Small intestine (tissue), 7 donors: ENCODE measurements around the gene KIAA1586. TPM values are rescaled to one million over a fixed set of nuclear protein-coding genes. Genes with fewer than 3 reads are reported as not detected.

ENCODE experiments used
- DNase-seq, 2 donors: peaks; one replicate each; pipeline versions ENCODE4 v3.0.0 to v3.0.0-alpha.2; 2013
- FAIRE-seq: peaks from 2 replicates; lab custom pipeline; 2012; peaks lifted over from hg19 to GRCh38; lab: Jason Lieb, UNC
- H3K27ac ChIP-seq, 3 donors: one replicate each; pipeline ENCODE4 v1.5.1; 2013; ENCODE audit warnings: low read length in 2 of 3, mild to moderate bottlenecking in 2 of 3, control low read depth in 1 of 3, inconsistent platforms in 1 of 3, low read depth in 1 of 3, moderate library complexity in 1 of 3
- H3K27me3 ChIP-seq, 3 donors: one replicate each; pipeline ENCODE4 v1.6.1; 2013; ENCODE audit warnings: low read length in 3 of 3, inconsistent platforms in 1 of 3; ENCODE audit not compliant: control insufficient read depth in 3 of 3, insufficient read depth in 3 of 3
- H3K36me3 ChIP-seq, 3 donors: one replicate each; pipeline ENCODE4 v1.6.1; 2013; ENCODE audit warnings: low read length in 3 of 3, inconsistent platforms in 1 of 3, low read depth in 1 of 3, mild to moderate bottlenecking in 1 of 3, moderate library complexity in 1 of 3; ENCODE audit not compliant: control insufficient read depth in 3 of 3, insufficient read depth in 2 of 3
- H3K4me1 ChIP-seq, 3 donors: one replicate each; pipeline ENCODE4 v1.6.1; 2013; ENCODE audit warnings: low read length in 2 of 3, inconsistent platforms in 1 of 3, low read depth in 1 of 3, mild to moderate bottlenecking in 1 of 3, moderate library complexity in 1 of 3; ENCODE audit not compliant: control insufficient read depth in 3 of 3, insufficient read depth in 2 of 3
- H3K4me3 ChIP-seq, 3 donors: one replicate each; pipeline ENCODE4 v1.5.1; 2013; ENCODE audit warnings: low read length in 3 of 3, control low read depth in 1 of 3, inconsistent platforms in 1 of 3, low read depth in 1 of 3, mild to moderate bottlenecking in 1 of 3, moderate library complexity in 1 of 3
- H3K9me3 ChIP-seq, 2 donors: one replicate each; pipeline ENCODE4 v1.6.1; 2013; ENCODE audit warnings: low read depth in 1 of 2, low read length in 1 of 2; ENCODE audit not compliant: control insufficient read depth in 2 of 2, insufficient read depth in 1 of 2
- WGBS, 3 donors: extraction: QIAGEN DNeasy Blood & Tissue Kit; methylation state at CpG; one replicate each; pipeline ENCODE4 v1.1.7; 2013; 5-methylcytosine and 5-hydroxymethylcytosine counted together
- polyA plus RNA-seq, 4 donors: library from polyadenylated mRNA; stranded (reverse) in 3 of 4; unstranded in 1 of 4; fragments of 200-250 nt in 3 of 4; fragments of 120-200 nt in 1 of 4; gene quantifications; one replicate each; pipeline versions ENCODE4 v1.2.1 to v1.2.3, GENCODE V29; 2013
- donor health status: healthy with polysubstance abuse.
- donor health status: control.
- donor health status: control.
- donor health status: Bipolar disorder and iron deficiency.
- donor health status: healthy.

Gene KIAA1586
- polyA plus RNA-seq, 4 donors: 1.6 to 12.2 (median 2.4) TPM

DNA sequence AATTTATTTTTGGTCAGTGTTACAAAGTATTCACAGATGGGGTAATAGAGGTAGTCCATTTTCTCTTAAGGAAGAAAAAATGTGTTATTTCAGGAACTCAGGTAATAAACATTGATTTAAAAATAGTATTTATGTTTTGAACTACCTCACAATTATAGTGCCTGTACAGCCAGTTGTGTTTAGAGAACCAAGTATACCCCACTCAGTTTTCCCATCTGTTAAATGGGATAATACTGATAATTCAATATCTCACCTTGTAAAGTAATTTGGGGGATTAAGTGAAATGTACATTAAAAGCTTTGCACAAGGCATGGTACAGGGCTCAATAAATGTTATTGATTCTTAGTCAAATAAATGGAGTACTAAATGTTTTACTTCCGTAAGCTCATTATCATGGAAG is 48.2 kb downstream of the KIAA1586 start:
- peaks cover 0 to 8% (median 6%) of the 10 kb centered on the region in 3 donors for H3K4me1 ChIP-seq
- no peaks in the 10 kb centered on the region for H3K9me3 ChIP-seq
- FAIRE-seq (no peak), DNase-seq (no peak)
- WGBS, 3 donors: 92 to 100% (median 97%) methylated on average over 1 of the region's 1 CpG
- H3K4me3 ChIP-seq: no peak overlapping the region
- no peaks in the 10 kb centered on the region for H3K27me3 ChIP-seq
- H3K27ac ChIP-seq: no peak overlapping the region
- H3K36me3 ChIP-seq: peaks cover 0 to 9% (median 6%) of the 10 kb centered on the region in 3 donors

DNA sequence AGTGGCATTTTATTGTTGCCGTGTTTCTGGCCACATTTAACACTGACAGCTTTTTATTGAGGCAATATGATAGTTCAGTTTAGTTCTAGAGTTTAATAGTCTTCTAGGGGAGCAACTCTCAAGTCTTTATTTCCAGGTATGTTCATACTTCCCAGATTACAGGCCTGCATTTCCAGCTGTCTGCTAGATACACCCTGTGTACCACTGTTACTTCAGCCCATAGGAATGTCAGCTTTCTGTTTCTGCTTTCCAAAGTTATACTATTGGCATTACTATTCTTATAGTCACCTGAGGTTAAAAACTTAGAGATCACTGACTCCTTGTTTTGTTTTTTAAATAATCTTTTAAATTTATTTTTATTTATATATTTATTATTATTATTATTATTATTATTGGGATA is 51.1 kb downstream of the KIAA1586 start:
- FAIRE-seq: no peak
- Histone ChIP-seq H3K4me1 (no peaks in the 10 kb centered on the region), H3K27ac (no peak overlapping the region), H3K4me3 (no peak overlapping the region), H3K36me3 (peaks cover 13 to 22% (median 17%) of the 10 kb centered on the region in 3 donors), H3K9me3 (no peaks in the 10 kb centered on the region), H3K27me3 (no peaks in the 10 kb centered on the region)
- WGBS, 3 donors: 78 to 82% (median 80%) methylated on average over 1 of the region's 1 CpG
- no peak for DNase-seq

DNA sequence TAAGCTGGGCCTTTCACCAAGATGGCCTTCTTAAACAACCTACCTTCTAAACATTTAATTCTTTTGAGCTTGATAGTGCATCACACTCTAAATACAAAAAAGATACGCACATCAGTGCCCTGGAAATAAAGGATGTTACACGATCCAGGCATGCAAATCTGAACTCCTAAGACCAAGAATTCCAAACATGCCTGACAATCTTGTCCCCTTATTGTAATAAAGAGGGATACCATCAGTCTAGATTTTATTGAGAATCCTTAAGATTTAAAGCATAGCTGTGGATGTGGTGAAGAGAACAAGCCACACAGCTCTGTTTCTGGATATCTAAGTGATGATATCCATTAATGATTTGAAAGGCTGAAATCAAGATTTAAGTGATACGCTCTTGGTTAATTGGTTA is 56.5 kb downstream of the KIAA1586 start:
- WGBS, 3 donors: 94 to 97% (median 96%) methylated on average over 3 of the region's 3 CpGs
- Histone ChIP-seq H3K9me3 (no peaks in the 10 kb centered on the region), H3K4me1 (no peaks in the 10 kb centered on the region), H3K4me3 (no peak overlapping the region), H3K27ac (no peak overlapping the region), H3K27me3 (no peaks in the 10 kb centered on the region), H3K36me3 (peaks cover 12 to 18% (median 13%) of the 10 kb centered on the region in 3 donors)
- FAIRE-seq (no peak), DNase-seq (no peak)

DNA sequence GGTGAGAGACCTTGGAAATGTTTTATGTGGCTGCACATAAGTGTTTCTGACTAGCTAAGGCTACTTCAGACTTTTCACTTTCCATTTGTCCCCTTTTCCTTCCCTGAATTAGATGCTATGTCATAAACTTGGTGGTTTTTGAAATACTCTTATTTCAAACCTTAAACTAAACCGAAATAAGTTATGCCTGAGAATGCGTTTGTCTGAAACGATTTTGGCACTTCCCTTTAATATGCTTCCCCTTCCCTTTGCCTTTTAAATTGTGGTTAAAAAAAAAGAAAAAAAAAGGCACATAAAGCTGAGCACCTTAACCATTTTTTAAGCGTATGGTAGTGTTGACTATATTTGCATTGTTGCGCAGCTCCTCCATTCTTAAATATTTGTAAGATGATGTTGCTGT is 57.8 kb downstream of the KIAA1586 start:
- H3K9me3 ChIP-seq: no peaks in the 10 kb centered on the region
- H3K27ac ChIP-seq: no peak overlapping the region
- WGBS, 3 donors: 83 to 94% (median 88%) methylated on average over 5 of the region's 5 CpGs
- H3K4me1 ChIP-seq: no peaks in the 10 kb centered on the region
- no peak for DNase-seq
- peaks cover 12 to 13% (median 13%) of the 10 kb centered on the region in 3 donors for H3K36me3 ChIP-seq
- no peaks in the 10 kb centered on the region for H3K27me3 ChIP-seq
- no peak overlapping the region for H3K4me3 ChIP-seq
- no peak for FAIRE-seq

Other genes with a start within 250 kb of the KIAA1586 start
- under 1 TPM in 3 of 4 donors, not detected in 1; 0.34 to 0.54 (median 0.35) TPM for gene BEND6, start 91.6 kb upstream of the KIAA1586 start, polyA plus RNA-seq
- gene ZNF451, start 43.5 kb downstream of the KIAA1586 start, polyA plus RNA-seq: 10 to 100 TPM in 1 of 4 donors, 1 to 10 TPM in 3; 7.3 to 27.7 (median 8.5) TPM
- gene BAG2, start 125.6 kb downstream of the KIAA1586 start, polyA plus RNA-seq: 1 to 10 TPM in 1 of 4 donors, under 1 TPM in 3; 0.45 to 1.1 (median 0.72) TPM
- 1 to 10 TPM in 3 of 4 donors, under 1 TPM in 1; 0.45 to 7.7 (median 2.9) TPM for gene RAB23, start 175.6 kb downstream of the KIAA1586 start, polyA plus RNA-seq